NT2/D1 (cell line): ENCODE results near the gene ZDHHC24.

Source experiments
- SUZ12 ChIP-seq: IDR thresholded peaks from 2 replicates; pipeline ENCODE4 v1.6.1; 2011; ENCODE audit not compliant: insufficient read length, insufficient read depth; ENCODE audit errors: extremely low read depth
- YY1 ChIP-seq: IDR thresholded peaks from 2 replicates; pipeline ENCODE4 v1.6.1; 2011; ENCODE audit not compliant: insufficient read length, insufficient read depth
- ZNF274 ChIP-seq: IDR thresholded peaks from 2 replicates; pipeline ENCODE4 v1.6.1; 2011; ENCODE audit warnings: mild to moderate bottlenecking, low read depth, low read length

- no peak for TF ChIP-seq SUZ12
- TF ChIP-seq YY1 = no peak
- TF ChIP-seq ZNF274 = no peak
Observed at GRCh38 chr11:66480117-66480938, 65.5 kb downstream of the ZDHHC24 start, which contains the start of gene DPP3.
